Naive B cell (primary cell): Measurements from ENCODE around the gene PPP2R2C. TPM values are rescaled to one million over a fixed set of nuclear protein-coding genes. Genes with fewer than 3 reads are reported as not detected.

Experiments
- ATAC-seq, 2 donors: fragments of 150-1000 bp; cut with Tn5 transposase; 2 replicates each; pipeline ENCODE4 v1.10.0; 2021; ENCODE audit warnings: low read depth in 2 of 2, mild to moderate bottlenecking in 2 of 2, moderate library complexity in 2 of 2
- DNase-seq: peaks from one replicate; pipeline ENCODE4 v3.0.0; 2022
- H3K27ac Mint-ChIP-seq, 6 donors: one replicate each; pipeline ENCODE4 v1.8.0; 2020 to 2022; ENCODE audit warnings: mild to moderate bottlenecking in 6 of 6, mixed read lengths in 6 of 6, moderate library complexity in 5 of 6, inconsistent platforms in 2 of 6
- H3K27me3 Mint-ChIP-seq, 3 donors: one replicate each; pipeline ENCODE4 v1.8.0; 2021 to 2022; ENCODE audit warnings: mixed read lengths in 3 of 3, mild to moderate bottlenecking in 1 of 3
- H3K36me3 Mint-ChIP-seq, 2 donors: one replicate each; pipeline ENCODE4 v1.8.0; 2020 to 2022; ENCODE audit warnings: mixed read lengths in 2 of 2, inconsistent platforms in 1 of 2, mild to moderate bottlenecking in 1 of 2
- H3K4me1 Mint-ChIP-seq, 3 donors: one replicate each; pipeline ENCODE4 v1.8.0; 2020 to 2022; ENCODE audit warnings: mixed read lengths in 3 of 3, inconsistent platforms in 1 of 3, mild to moderate bottlenecking in 1 of 3, moderate library complexity in 1 of 3
- H3K4me3 Mint-ChIP-seq, 8 donors: one replicate each; pipeline ENCODE4 v1.8.0; 2020 to 2022; ENCODE audit warnings: mild to moderate bottlenecking in 8 of 8, mixed read lengths in 8 of 8, moderate library complexity in 8 of 8, inconsistent platforms in 2 of 8
- H3K9me3 Mint-ChIP-seq, 7 donors: one replicate each; pipeline ENCODE4 v1.8.0; 2020 to 2022; ENCODE audit warnings: mixed read lengths in 7 of 7, mild to moderate bottlenecking in 5 of 7, inconsistent platforms in 2 of 7, moderate library complexity in 1 of 7
- polyA plus RNA-seq, 6 donors: library from polyadenylated mRNA; unstranded; fragments of 300-500 nt; fragmentation: Illumina TruSeq; gene quantifications; one replicate each; pipeline ENCODE4 v1.2.3, GENCODE V29; 2021; ENCODE audit warnings: low read depth in 6 of 6

PPP2R2C gene
- polyA plus RNA-seq, 6 donors from 2014 or later, result not detected

DNA sequence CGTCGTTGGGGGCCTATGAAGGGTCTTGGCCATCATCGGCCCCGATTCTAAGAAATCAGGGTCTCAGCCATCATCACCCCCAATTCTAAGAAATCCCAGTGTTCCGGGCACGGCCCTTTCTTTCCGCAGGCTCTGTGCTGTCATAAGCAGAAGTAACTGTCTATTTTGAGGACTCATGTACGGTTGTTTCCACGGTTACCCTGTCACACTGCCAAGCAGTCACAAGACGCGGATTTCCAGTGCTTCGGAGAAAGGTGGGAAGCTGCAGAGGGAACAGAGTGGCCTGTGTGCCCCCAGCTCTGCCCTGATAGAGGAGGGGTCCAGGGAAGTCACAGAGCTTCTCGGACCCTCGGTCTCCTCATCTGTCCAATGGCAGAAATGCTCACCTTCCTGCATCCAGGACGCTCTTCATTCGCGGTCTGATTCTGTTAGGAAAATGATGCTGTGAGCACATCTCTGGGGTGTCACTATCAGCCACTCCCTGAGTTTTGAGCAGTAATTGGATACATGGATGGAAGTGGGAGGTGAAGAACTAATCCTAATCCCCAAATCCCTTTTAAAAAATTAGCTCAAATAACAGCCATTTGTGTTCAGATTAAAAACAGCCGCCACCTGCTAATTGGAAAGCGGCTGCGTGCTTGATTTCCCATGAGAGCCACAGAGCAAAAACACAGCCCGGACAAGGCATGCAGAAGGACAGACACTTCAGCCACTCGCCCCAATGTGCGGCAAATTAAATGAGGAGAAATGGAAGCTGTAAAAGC is 129.7 kb downstream of the PPP2R2C start:
- peaks cover 7 to 17% (median 10%) of the 10 kb centered on the region in 3 donors for H3K4me1 Mint-ChIP-seq
- no peak overlapping the region for H3K4me3 Mint-ChIP-seq
- no peak for ATAC-seq
- H3K36me3 Mint-ChIP-seq, result peaks cover 0 to 8% of the 10 kb centered on the region in 2 donors
- peaks cover 0 to 3% (median 0%) of the 10 kb centered on the region in 7 donors for H3K9me3 Mint-ChIP-seq
- peaks cover 20 to 41% (median 32%) of the 10 kb centered on the region in 3 donors for H3K27me3 Mint-ChIP-seq
- DNase-seq, result no peak
- H3K27ac Mint-ChIP-seq, result no peak overlapping the region

- no peak for ATAC-seq
These were observed 130.7 kb downstream of the PPP2R2C start for GRCh38 chr4:6341696-6342095.

DNA sequence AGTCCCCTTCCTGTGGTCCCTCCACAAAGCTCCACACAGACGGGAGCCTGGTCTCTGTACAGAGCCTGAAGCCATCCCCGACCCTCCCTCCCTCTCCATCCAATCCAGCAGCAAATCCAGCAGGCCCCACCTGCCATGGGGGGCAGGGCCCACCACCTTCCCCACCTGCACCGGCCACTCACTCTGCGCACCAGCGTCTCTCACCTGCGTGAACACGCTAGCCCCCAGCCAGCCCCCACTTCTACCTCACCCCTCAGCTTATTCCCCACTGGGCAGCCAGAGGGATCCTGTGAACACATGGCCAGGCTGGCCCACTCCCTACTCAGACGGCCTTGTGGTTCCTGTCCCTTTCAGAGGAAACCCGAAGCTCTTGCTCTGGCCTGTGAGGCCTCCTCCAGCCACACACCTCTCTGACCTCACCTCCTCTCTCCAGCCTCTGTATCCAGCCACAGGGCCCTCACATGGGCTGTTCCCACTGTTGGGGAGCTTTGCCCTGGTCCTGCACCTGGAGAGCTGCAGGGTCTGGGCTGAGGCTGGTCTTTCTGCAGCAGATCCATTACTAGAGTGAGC is 131.9 kb downstream of the PPP2R2C start:
- Mint-ChIP-seq H3K9me3 (peaks cover 0 to 2% (median 0%) of the 10 kb centered on the region in 7 donors), H3K27me3 (peaks cover 27 to 60% (median 47%) of the 10 kb centered on the region in 3 donors), H3K27ac (no peak overlapping the region), H3K4me1 (peaks cover 12 to 17% (median 17%) of the 10 kb centered on the region in 3 donors), H3K4me3 (no peak overlapping the region), H3K36me3 (peaks cover 0 to 8% of the 10 kb centered on the region in 2 donors)
- no peak for ATAC-seq
- no peak for DNase-seq

More at GRCh38 chr4:6341696-6342095, 130.7 kb downstream of the PPP2R2C start:
- Mint-ChIP-seq H3K4me1 (peaks cover 12 to 17% (median 17%) of the 10 kb centered on the region in 3 donors), H3K27me3 (peaks cover 27 to 51% (median 41%) of the 10 kb centered on the region in 3 donors), H3K27ac (no peak overlapping the region), H3K36me3 (peaks cover 0 to 8% of the 10 kb centered on the region in 2 donors), H3K9me3 (peaks cover 0 to 3% (median 0%) of the 10 kb centered on the region in 7 donors), H3K4me3 (no peak overlapping the region)
- DNase-seq, result no peak

- H3K9me3 Mint-ChIP-seq, result peaks cover 0 to 4% (median 0%) of the 10 kb centered on the region in 7 donors
These were observed 132.5 kb downstream of the PPP2R2C start for GRCh38 chr4:6339818-6340445.

GRCh38 chr4:6338951-6339817 is 133.2 kb downstream of the PPP2R2C start:
- Mint-ChIP-seq H3K4me3 (peak overlapping the region in 1 of 8 donors; percentile 68), H3K9me3 (peaks cover 0 to 9% (median 0%) of the 10 kb centered on the region in 7 donors), H3K27ac (peak overlapping the region in 1 of 6 donors; percentile 17), H3K36me3 (peaks cover 0 to 8% of the 10 kb centered on the region in 2 donors), H3K27me3 (peaks cover 28 to 70% (median 60%) of the 10 kb centered on the region in 3 donors), H3K4me1 (peaks cover 12 to 17% (median 17%) of the 10 kb centered on the region in 3 donors)
- DNase-seq (no peak), ATAC-seq (no peak)

More at GRCh38 chr4:6339818-6340445, 132.5 kb downstream of the PPP2R2C start:
- H3K4me1 Mint-ChIP-seq, result peaks cover 12 to 17% (median 17%) of the 10 kb centered on the region in 3 donors
- DNase-seq, result no peak
- no peak for ATAC-seq
- no peak overlapping the region for H3K4me3 Mint-ChIP-seq
- H3K36me3 Mint-ChIP-seq, result peaks cover 0 to 8% of the 10 kb centered on the region in 2 donors
- no peak overlapping the region for H3K27ac Mint-ChIP-seq
- H3K27me3 Mint-ChIP-seq, result peaks cover 31 to 66% (median 53%) of the 10 kb centered on the region in 3 donors

- no peak for ATAC-seq
These were observed 134.1 kb downstream of the PPP2R2C start for GRCh38 chr4:6338175-6338950.

DNA sequence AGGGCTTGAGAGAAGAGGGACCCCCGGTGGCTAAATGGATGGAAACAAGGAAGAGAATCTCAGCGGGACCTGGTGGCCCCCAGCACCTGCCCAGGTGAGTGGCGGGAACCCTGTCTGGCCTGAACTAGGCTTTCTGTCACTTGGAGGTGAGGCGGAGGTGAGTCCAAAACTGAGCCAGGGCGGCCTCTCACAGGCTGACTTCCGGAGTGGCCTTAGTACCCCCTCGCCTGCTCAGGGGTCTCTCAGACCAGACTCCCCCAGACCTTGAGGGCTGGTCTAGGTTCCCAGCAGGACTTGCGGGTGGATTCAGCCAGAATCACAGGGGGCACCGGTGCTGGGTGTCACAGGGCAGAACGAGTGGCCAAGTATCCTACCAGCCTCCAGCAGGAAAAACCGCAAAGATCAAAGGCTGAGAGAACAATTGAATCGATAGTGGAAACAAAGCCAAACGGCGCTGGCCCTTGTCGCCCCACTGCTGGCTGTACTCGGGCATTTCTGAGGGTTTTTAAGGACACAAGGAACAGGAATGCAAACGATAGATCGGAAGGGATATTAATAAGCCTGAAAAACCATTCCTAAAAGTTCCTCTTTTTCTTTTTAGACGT is 135.0 kb downstream of the PPP2R2C start:
- H3K27ac Mint-ChIP-seq, result no peak overlapping the region
- H3K36me3 Mint-ChIP-seq, result peaks cover 0 to 8% of the 10 kb centered on the region in 2 donors
- peaks cover 0 to 14% (median 0%) of the 10 kb centered on the region in 7 donors for H3K9me3 Mint-ChIP-seq
- H3K4me3 Mint-ChIP-seq, result peak overlapping the region in 1 of 8 donors; percentile 13
- no peak for ATAC-seq
- H3K4me1 Mint-ChIP-seq, result peaks cover 12 to 17% (median 17%) of the 10 kb centered on the region in 3 donors
- no peak for DNase-seq
- peaks cover 32 to 77% (median 71%) of the 10 kb centered on the region in 3 donors for H3K27me3 Mint-ChIP-seq

More at GRCh38 chr4:6338175-6338950, 134.1 kb downstream of the PPP2R2C start:
- no peak overlapping the region for H3K27ac Mint-ChIP-seq
- peak overlapping the region in 3 of 8 donors; percentile 13 to 65 (median 29) for H3K4me3 Mint-ChIP-seq
- DNase-seq, result no peak
- H3K4me1 Mint-ChIP-seq, result peaks cover 12 to 17% (median 17%) of the 10 kb centered on the region in 3 donors
- H3K9me3 Mint-ChIP-seq, result peaks cover 0 to 14% (median 0%) of the 10 kb centered on the region in 7 donors
- H3K36me3 Mint-ChIP-seq, result peaks cover 0 to 8% of the 10 kb centered on the region in 2 donors
- peaks cover 28 to 70% (median 61%) of the 10 kb centered on the region in 3 donors for H3K27me3 Mint-ChIP-seq

GRCh38 chr4:6336166-6336565 is 136.2 kb downstream of the PPP2R2C start:
- Mint-ChIP-seq H3K4me1 (peaks cover 12 to 17% (median 17%) of the 10 kb centered on the region in 3 donors), H3K9me3 (peaks cover 0 to 23% (median 4%) of the 10 kb centered on the region in 7 donors), H3K27me3 (peaks cover 23 to 72% (median 72%) of the 10 kb centered on the region in 3 donors), H3K36me3 (peaks cover 0 to 8% of the 10 kb centered on the region in 2 donors), H3K4me3 (no peak overlapping the region), H3K27ac (no peak overlapping the region)
- ATAC-seq, result no peak
- no peak for DNase-seq

- peaks cover 33 to 70% (median 68%) of the 10 kb centered on the region in 3 donors for H3K27me3 Mint-ChIP-seq
These were observed 137.3 kb downstream of the PPP2R2C start for GRCh38 chr4:6335040-6335590.

GRCh38 chr4:6334203-6334887 is 138.1 kb downstream of the PPP2R2C start:
- no peak for DNase-seq
- Mint-ChIP-seq H3K9me3 (peaks cover 0 to 27% (median 4%) of the 10 kb centered on the region in 7 donors), H3K4me1 (peaks cover 12 to 17% (median 16%) of the 10 kb centered on the region in 3 donors), H3K27me3 (peaks cover 36 to 64% (median 60%) of the 10 kb centered on the region in 3 donors), H3K27ac (peak overlapping the region in 1 of 6 donors; percentile 19), H3K4me3 (no peak overlapping the region), H3K36me3 (peaks cover 0 to 8% of the 10 kb centered on the region in 2 donors)
- ATAC-seq, result no peak

More at GRCh38 chr4:6335040-6335590, 137.3 kb downstream of the PPP2R2C start:
- peak overlapping the region in 1 of 8 donors; percentile 23 for H3K4me3 Mint-ChIP-seq
- DNase-seq (no peak), ATAC-seq (no peak)
- H3K27ac Mint-ChIP-seq, result peak overlapping the region in 2 of 6 donors; percentile 52 to 64
- H3K9me3 Mint-ChIP-seq, result peaks cover 0 to 25% (median 4%) of the 10 kb centered on the region in 7 donors
- peaks cover 12 to 17% (median 17%) of the 10 kb centered on the region in 3 donors for H3K4me1 Mint-ChIP-seq
- H3K36me3 Mint-ChIP-seq, result peaks cover 0 to 8% of the 10 kb centered on the region in 2 donors
